ENCODE measurements around the gene KCNJ4. TPM values are rescaled to one million over a fixed set of nuclear protein-coding genes. Genes with fewer than 3 reads are reported as not detected.

Gene KCNJ4
- total and polyA plus RNA-seq, 10 of the 15 experiments (the other 5 are each of a cell fraction or from before 2014, with no cell fraction given), result not detected

GRCh38 chr22:38435965-38436364 lies 19.0 kb downstream of the KCNJ4 start (continued):
- TF ChIP-seq, protein P1, sequence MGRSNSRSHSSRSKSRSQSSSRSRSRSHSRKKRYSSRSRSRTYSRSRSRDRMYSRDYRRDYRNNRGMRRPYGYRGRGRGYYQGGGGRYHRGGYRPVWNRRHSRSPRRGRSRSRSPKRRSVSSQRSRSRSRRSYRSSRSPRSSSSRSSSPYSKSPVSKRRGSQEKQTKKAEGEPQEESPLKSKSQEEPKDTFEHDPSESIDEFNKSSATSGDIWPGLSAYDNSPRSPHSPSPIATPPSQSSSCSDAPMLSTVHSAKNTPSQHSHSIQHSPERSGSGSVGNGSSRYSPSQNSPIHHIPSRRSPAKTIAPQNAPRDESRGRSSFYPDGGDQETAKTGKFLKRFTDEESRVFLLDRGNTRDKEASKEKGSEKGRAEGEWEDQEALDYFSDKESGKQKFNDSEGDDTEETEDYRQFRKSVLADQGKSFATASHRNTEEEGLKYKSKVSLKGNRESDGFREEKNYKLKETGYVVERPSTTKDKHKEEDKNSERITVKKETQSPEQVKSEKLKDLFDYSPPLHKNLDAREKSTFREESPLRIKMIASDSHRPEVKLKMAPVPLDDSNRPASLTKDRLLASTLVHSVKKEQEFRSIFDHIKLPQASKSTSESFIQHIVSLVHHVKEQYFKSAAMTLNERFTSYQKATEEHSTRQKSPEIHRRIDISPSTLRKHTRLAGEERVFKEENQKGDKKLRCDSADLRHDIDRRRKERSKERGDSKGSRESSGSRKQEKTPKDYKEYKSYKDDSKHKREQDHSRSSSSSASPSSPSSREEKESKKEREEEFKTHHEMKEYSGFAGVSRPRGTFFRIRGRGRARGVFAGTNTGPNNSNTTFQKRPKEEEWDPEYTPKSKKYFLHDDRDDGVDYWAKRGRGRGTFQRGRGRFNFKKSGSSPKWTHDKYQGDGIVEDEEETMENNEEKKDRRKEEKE (IDR thresholded peaks at IDR 0.05), result no peak
- TF ChIP-seq PAX5 (IDR thresholded peaks at IDR 0.05; ENCODE audit: borderline replicate concordance, low read depth, low read length) (no peak), IRF4 (IDR thresholded peaks at IDR 0.05; ENCODE audit: low read depth, low read length) (no peak), ZNF24 (IDR thresholded peaks at IDR 0.05) (no peak), SMARCA5 (IDR thresholded peaks at IDR 0.05) (no peak), RBBP5 (conservative IDR thresholded peaks at IDR 0.05) (no peak), CBFB (IDR thresholded peaks at IDR 0.05; ENCODE audit: low read depth) (no peak), RCOR1 (conservative IDR thresholded peaks at IDR 0.05; ENCODE audit: low read depth, low read length) (no peak), HCFC1 (IDR thresholded peaks at IDR 0.05; ENCODE audit: low read length) (no peak)

DNA sequence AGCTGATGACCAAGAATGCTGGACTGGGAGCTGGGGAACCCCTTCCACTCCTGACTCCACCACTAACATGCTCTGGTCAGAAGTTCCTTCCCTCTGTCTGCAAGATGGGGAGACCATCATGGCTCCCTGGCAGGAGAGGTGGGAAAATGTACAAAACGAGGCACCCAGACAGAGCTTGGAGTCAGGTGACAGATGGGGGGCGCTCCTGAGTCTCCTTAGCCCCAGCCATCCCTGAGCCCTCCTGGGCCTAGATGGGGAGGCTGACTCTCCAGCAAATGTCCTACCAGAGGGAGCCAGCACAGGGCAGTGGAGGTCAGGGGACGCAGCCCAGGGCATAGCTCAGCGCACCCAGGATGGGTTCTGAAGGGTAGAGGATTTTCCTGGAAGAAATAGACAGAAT lies 20.0 kb downstream of the KCNJ4 start:
- ChIA-PET SMC1A (ENCODE audit: uncharacterized antibody, unreplicated experiment) (no interaction called here), RAD21 (ENCODE audit: unreplicated experiment) (no interaction called here), POLR2A (interaction anchor here (0.7 kb wide), 1 partner anchor 363 kb away, joined by 4 read pairs; no protein-coding TSS in a partner anchor), CTCF (interaction anchor here (0.7 to 1.8 kb wide), 2 partner anchors 11 to 137 kb away, joined by 3 to 4 read pairs; no protein-coding TSS in a partner anchor)
- DNase-seq (ENCODE audit: low read depth, low spot score) (no peak), FAIRE-seq (no peak), ATAC-seq (no peak)
- Histone ChIP-seq H3K79me2 (ENCODE audit: control insufficient read depth, insufficient read depth, low read length) (no peaks in the 10 kb centered on the region), H3K9ac (ENCODE audit: control insufficient read depth, insufficient read depth, low read length) (no peak overlapping the region), H2AFZ (ENCODE audit: control insufficient read depth, low read depth, low read length) (no peak overlapping the region), H3K4me2 (ENCODE audit: control insufficient read depth, insufficient read depth) (no peak overlapping the region), H3K4me1 (ENCODE audit: control insufficient read depth, insufficient read depth, low read length) (no peaks in the 10 kb centered on the region), H4K20me1 (ENCODE audit: control insufficient read depth, insufficient read depth) (no peaks in the 10 kb centered on the region), H3K36me3 (ENCODE audit: control insufficient read depth in 2 of 2, insufficient read depth in 2 of 2, low read length in 1 of 2) (no peaks in the 10 kb centered on the region), H3K27me3 (replicated peaks in 1 of 2; ENCODE audit: control insufficient read depth in 2 of 2, insufficient read depth in 2 of 2, low read length in 1 of 2) (peaks cover 0 to 4% of the 10 kb centered on the region in 2 experiments; a peak in 2 of 4 replicates), H3K9me3 (replicated peaks; ENCODE audit: control insufficient read depth, insufficient read depth, low read length) (no peaks in the 10 kb centered on the region), H3K4me3 (no peak overlapping the region), H3K27ac (ENCODE audit: control insufficient read depth, insufficient read depth) (no peak overlapping the region)
- TF ChIP-seq ZNF592 (IDR thresholded peaks at IDR 0.05) (no peak), FOXK2 (IDR thresholded peaks at IDR 0.05) (no peak), JUNB (IDR thresholded peaks at IDR 0.05) (no peak)
- TF ChIP-seq, protein P2, sequence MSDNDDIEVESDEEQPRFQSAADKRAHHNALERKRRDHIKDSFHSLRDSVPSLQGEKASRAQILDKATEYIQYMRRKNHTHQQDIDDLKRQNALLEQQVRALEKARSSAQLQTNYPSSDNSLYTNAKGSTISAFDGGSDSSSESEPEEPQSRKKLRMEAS (IDR thresholded peaks at IDR 0.05; ENCODE audit: low read depth, low read length), result no peak
- intact Hi-C loops (cut with micrococcal nuclease; ENCODE audit: unreplicated experiment) (no loop called here), in situ Hi-C loops (cut with MboI) (no loop called here)
- BruUV-seq (replicated peaks), result no TSS peak
- 49% methylated on average over 4 of the region's 4 CpGs for WGBS (ENCODE audit: insufficient coverage, insufficient replicate concordance, low lambda C conversion rate, missing lambda C conversion rate)
